Measurements from ENCODE around the gene CETN1.

GRCh38 chr18:577643-578375 is 2.4 kb upstream of the CETN1 start:
- TF ChIP-seq POLR2A (IDR thresholded peaks at IDR 0.05) (no peak), POLR2AphosphoS5 (IDR thresholded peaks at IDR 0.05) (no peak)

Measured in gastroesophageal sphincter (tissue), 2 donors.